ENCODE results near the gene MAGEC3. TPM values are rescaled to one million over a fixed set of nuclear protein-coding genes. Genes with fewer than 3 reads are reported as not detected.

Gene MAGEC3
- total and polyA plus RNA-seq, 2 of the 13 experiments (the other 11 are each of a cell fraction or from before 2014, with no cell fraction given): not detected

- H3K4me3 ChIP-seq (replicated peaks in 1 of 3; ENCODE audit: insufficient read depth in 1 of 3, low read depth in 2 of 3, low read length in 3 of 3): no peak overlapping the region
- no peak overlapping the region for H3K4me2 ChIP-seq (ENCODE audit: low read depth, low read length)
- no peak overlapping the region for H3K9ac ChIP-seq (ENCODE audit: insufficient read depth, low read depth, low read length)
- DNase-seq (ENCODE audit: low spot score): no peak
- no peak for TF ChIP-seq AFF4 (CRISPR knock-in tag; IDR thresholded peaks at IDR 0.05)
- no peak for TF ChIP-seq ZZZ3 (CRISPR knock-in tag; IDR thresholded peaks at IDR 0.05; ENCODE audit: borderline replicate concordance)
- TF ChIP-seq PPARG (CRISPR knock-in tag; conservative IDR thresholded peaks at IDR 0.05): no peak
- no peak for TF ChIP-seq ZNF891 (CRISPR knock-in tag; IDR thresholded peaks at IDR 0.05)
- TF ChIP-seq ZNF33A (CRISPR knock-in tag; IDR thresholded peaks at IDR 0.05; ENCODE audit: borderline replicate concordance): no peak
- TF ChIP-seq ATF3 (CRISPR knock-in tag; IDR thresholded peaks at IDR 0.05): no peak
- no peak for TF ChIP-seq ZFP82 (CRISPR knock-in tag; IDR thresholded peaks at IDR 0.05; ENCODE audit: borderline replicate concordance)
- TF ChIP-seq CEBPB (IDR thresholded peaks at IDR 0.05; ENCODE audit: borderline replicate concordance, low read depth, low read length): no peak
- no peak for TF ChIP-seq TBX2 (CRISPR knock-in tag; IDR thresholded peaks at IDR 0.05; ENCODE audit: borderline replicate concordance)
- no peak for TF ChIP-seq ZBED4 (CRISPR knock-in tag; IDR thresholded peaks at IDR 0.05; ENCODE audit: borderline replicate concordance)
- no peak for TF ChIP-seq NFRKB (IDR thresholded peaks at IDR 0.05)
- TF ChIP-seq ZSCAN22 (CRISPR knock-in tag; IDR thresholded peaks at IDR 0.05): no peak
- TF ChIP-seq STAG1 (CRISPR knock-in tag; IDR thresholded peaks at IDR 0.05): no peak
- TF ChIP-seq ATF7 (IDR thresholded peaks at IDR 0.05): no peak
- no peak for TF ChIP-seq ATF7 (CRISPR knock-in tag; IDR thresholded peaks at IDR 0.05)
- TF ChIP-seq ZNF382 (CRISPR knock-in tag; IDR thresholded peaks at IDR 0.05; ENCODE audit: borderline replicate concordance): no peak
- no peak for TF ChIP-seq YY1 (IDR thresholded peaks at IDR 0.05; ENCODE audit: insufficient read depth, insufficient replicate concordance, low read depth, low read length)
- no peaks in the 10 kb centered on the region for H3K27me3 ChIP-seq (ENCODE audit: control insufficient read depth in 1 of 2, insufficient read depth in 2 of 2, low read length in 2 of 2)
- in situ Hi-C loops (cut with HindIII; ENCODE audit: extremely low pct_ligation_motif_present, low pct_unique_long_range_greater_than_20kb) (no loop called here), intact Hi-C loops (cut with micrococcal nuclease; ENCODE audit: unreplicated experiment) (no loop called here)
- no peaks in the 10 kb centered on the region for H3K36me3 ChIP-seq (replicated peaks in 1 of 2; ENCODE audit: control insufficient read depth in 1 of 2, insufficient read depth in 2 of 2, low read length in 2 of 2)
- no peaks in the 10 kb centered on the region for H4K20me1 ChIP-seq (ENCODE audit: insufficient read depth, low read length)
- ChIA-PET POLR2A (no interaction called here), CTCF (ENCODE audit: low intra/inter-chr PET ratio, low total read pairs) (no interaction called here)
- BruUV-seq (replicated peaks): no TSS peak
- 4% methylated on average over 1 of the region's 1 CpG for WGBS (ENCODE audit: low lambda C conversion rate)
- H3K9me3 ChIP-seq (ENCODE audit: low read length): peaks cover 49% of the 10 kb centered on the region
- FAIRE-seq: no peak
- no peak overlapping the region for H2AFZ ChIP-seq (ENCODE audit: low read length)
- H3K4me1 ChIP-seq (ENCODE audit: insufficient read depth, low read length): no peaks in the 10 kb centered on the region
- H3K27ac ChIP-seq (ENCODE audit: extremely low read length, insufficient read depth, low read length): no peak overlapping the region
- H3K79me2 ChIP-seq (ENCODE audit: insufficient read depth, low read length): no peaks in the 10 kb centered on the region
- ATAC-seq: no peak
These were observed 26.7 kb upstream of the MAGEC3 start for GRCh38 chrX:141811438-141811837.
